ENCODE data around the gene SCAMP4. TPM values are rescaled to one million over a fixed set of nuclear protein-coding genes. Genes with fewer than 3 reads are reported as not detected.

Gene SCAMP4
- total RNA-seq, 1 experiment from 2014 or later = 69.0 TPM

- H3K79me2 ChIP-seq (ENCODE audit: insufficient read depth, low read length) = no peaks in the 10 kb centered on the region
- H3K4ac ChIP-seq (ENCODE audit: low read depth, low read length) = no peak overlapping the region
- no peak for DNase-seq
- H2AFZ ChIP-seq (ENCODE audit: low read length) = no peak overlapping the region
- H3K4me1 Mint-ChIP-seq = peaks cover 5 to 9% of the 10 kb centered on the region in 2 experiments
- H2BK120ac ChIP-seq (ENCODE audit: low read depth, low read length, poor library complexity, severe bottlenecking) = no peak overlapping the region
- H3K23ac ChIP-seq (ENCODE audit: insufficient read length, low read depth, low read length) = no peak overlapping the region
- H2BK15ac ChIP-seq (ENCODE audit: low read depth, low read length) = no peak overlapping the region
- TF ChIP-seq CTCF (conservative IDR thresholded peaks at IDR 0.05) = no peak
- no peak overlapping the region for H3K18ac ChIP-seq (ENCODE audit: insufficient read length, low read depth, low read length)
- peaks cover 18% of the 10 kb centered on the region for H3K27me3 Mint-ChIP-seq (ENCODE audit: low read depth)
- H3K4me1 ChIP-seq (ENCODE audit: insufficient read depth, low read length) = no peaks in the 10 kb centered on the region
- no peak overlapping the region for H2AK5ac ChIP-seq (ENCODE audit: insufficient read length, low read length)
- H2BK12ac ChIP-seq (ENCODE audit: insufficient read length, low read depth, low read length) = no peak overlapping the region
- H2BK20ac ChIP-seq (ENCODE audit: low read depth, low read length, poor library complexity, severe bottlenecking) = no peak overlapping the region
- H3K27ac ChIP-seq (ENCODE audit: insufficient read length, low read depth, low read length) = no peak overlapping the region
- no peaks in the 10 kb centered on the region for H3K23me2 ChIP-seq (ENCODE audit: insufficient read length, low read depth, low read length, poor library complexity, severe bottlenecking)
- H2BK5ac ChIP-seq (ENCODE audit: insufficient read length, low read length) = no peak overlapping the region
- peaks cover 13% of the 10 kb centered on the region in 2 experiments for H3K9me3 Mint-ChIP-seq
- H4K5ac ChIP-seq (ENCODE audit: insufficient read length, low read depth, low read length) = no peak overlapping the region
- no peak overlapping the region for H3T11ph ChIP-seq (ENCODE audit: low read length)
- H3K27ac Mint-ChIP-seq = no peak overlapping the region
- no CpG with 5 or more reads among the region's 3 CpGs for WGBS (ENCODE audit: extremely low coverage, insufficient read length, low lambda C conversion rate)
- no peak overlapping the region; a peak in 1 of 5 replicates for H3K4me3 Mint-ChIP-seq
- no peak overlapping the region for H4K91ac ChIP-seq (ENCODE audit: insufficient read length, low read depth, low read length)
- H3K79me1 ChIP-seq (ENCODE audit: insufficient read depth, low read depth, low read length, poor library complexity, severe bottlenecking) = no peaks in the 10 kb centered on the region
- H3K14ac ChIP-seq (ENCODE audit: insufficient read depth, low read length) = no peak overlapping the region
- H3K36me3 Mint-ChIP-seq (ENCODE audit: insufficient read depth in 1 of 3, low read depth in 3 of 3) = peaks cover 6 to 10% (median 10%) of the 10 kb centered on the region in 3 experiments; a peak in 6 of 7 replicates
- no peak overlapping the region for H3K56ac ChIP-seq (ENCODE audit: insufficient read length, low read depth, low read length)
- no peak overlapping the region for H3K9ac ChIP-seq (ENCODE audit: extremely low read depth, insufficient read length, low read length)
- no peaks in the 10 kb centered on the region for H3K9me3 ChIP-seq (ENCODE audit: control insufficient read depth, low read depth, low read length)
- H3K27me3 ChIP-seq (ENCODE audit: insufficient read depth, low read length) = no peaks in the 10 kb centered on the region
- no peak overlapping the region for H3K4me2 ChIP-seq (ENCODE audit: insufficient read depth, insufficient read length, low read length)
- no peak overlapping the region for H4K8ac ChIP-seq (replicated peaks; ENCODE audit: insufficient read length, low read depth, low read length)
- H4K20me1 ChIP-seq (ENCODE audit: control insufficient read depth, insufficient read depth, insufficient read length) = no peaks in the 10 kb centered on the region
Observed at GRCh38 chr19:1936430-1936829, 31.2 kb downstream of the SCAMP4 start.

Data from H9 (cell line).